ENCODE results near the gene PAX8. TPM values are rescaled to one million over a fixed set of nuclear protein-coding genes. Genes with fewer than 3 reads are reported as not detected.
A peak's percentile ranks its signal among the peaks of the same experiment; 100 is the strongest.

PAX8 gene
- polyA plus RNA-seq, 10 donors = 0.22 to 6.0 (median 1.6) TPM

GRCh38 chr2:113221846-113222245 is 56.9 kb downstream of the PAX8 start:
- no peak for DNase-seq

GRCh38 chr2:113220970-113221708 is 57.6 kb downstream of the PAX8 start:
- DNase-seq = no peak

GRCh38 chr2:113219889-113220641 is 58.7 kb downstream of the PAX8 start:
- DNase-seq = peak in 1 of 3 donors; percentile 43

DNA sequence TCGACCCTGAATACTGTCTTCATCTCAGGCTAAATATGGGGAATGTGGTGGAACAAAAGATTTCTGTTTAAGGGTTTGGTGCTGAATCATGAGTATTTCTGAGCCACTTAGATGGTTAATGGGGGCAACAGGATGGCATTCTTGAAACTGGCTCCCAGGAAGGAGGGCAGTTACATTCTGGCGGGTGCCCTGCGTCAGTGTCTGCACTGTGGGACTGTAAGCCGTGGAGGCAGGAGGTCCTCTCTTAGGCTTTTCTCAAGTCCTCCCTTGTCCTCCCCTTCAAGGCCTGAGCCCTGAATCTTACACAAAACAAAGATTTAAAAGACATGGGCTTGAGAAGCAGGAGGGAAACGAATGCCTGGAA is 59.2 kb downstream of the PAX8 start:
- DNase-seq = no peak

- no peak for DNase-seq
Measured at GRCh38 chr2:113219092-113219441, 59.7 kb downstream of the PAX8 start.

DNA sequence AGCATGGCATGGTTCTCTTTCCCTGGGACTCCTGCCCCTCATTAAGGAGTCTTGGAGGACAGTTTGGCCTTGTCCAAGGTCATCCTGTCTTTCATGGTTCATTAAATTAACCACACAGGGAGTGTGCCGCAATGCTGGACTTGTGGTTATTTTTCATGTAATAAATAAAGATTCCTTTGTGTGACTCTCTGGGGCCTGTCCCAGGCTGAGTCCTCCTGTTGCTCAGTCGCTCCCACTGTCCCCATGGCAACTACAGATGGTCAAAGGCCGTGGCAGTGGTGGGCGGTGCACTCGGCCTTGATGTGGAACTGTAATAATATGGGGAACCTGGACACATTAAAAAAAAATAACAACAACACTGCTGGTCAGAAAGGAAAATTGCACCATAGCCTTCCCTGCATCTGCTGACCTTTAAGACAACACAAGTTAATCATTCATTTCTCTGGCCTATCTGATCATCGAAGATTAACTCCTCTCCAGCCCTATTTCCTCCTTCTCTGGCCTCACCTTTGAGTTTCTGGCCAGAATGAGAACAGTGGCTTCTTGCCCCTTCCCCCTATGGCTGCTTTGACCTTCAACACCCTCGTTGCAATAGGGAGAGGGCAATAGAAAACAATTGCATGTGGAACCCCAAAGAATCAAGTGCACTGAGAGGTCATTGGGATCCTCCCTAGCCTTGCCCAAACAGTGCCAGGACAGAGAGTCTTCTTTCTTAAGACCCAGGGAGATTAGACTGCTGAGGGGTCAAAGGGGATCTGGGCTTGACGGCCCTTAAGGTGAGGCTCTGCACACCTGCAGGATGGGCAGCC is 60.2 kb downstream of the PAX8 start:
- no peak for DNase-seq

DNA sequence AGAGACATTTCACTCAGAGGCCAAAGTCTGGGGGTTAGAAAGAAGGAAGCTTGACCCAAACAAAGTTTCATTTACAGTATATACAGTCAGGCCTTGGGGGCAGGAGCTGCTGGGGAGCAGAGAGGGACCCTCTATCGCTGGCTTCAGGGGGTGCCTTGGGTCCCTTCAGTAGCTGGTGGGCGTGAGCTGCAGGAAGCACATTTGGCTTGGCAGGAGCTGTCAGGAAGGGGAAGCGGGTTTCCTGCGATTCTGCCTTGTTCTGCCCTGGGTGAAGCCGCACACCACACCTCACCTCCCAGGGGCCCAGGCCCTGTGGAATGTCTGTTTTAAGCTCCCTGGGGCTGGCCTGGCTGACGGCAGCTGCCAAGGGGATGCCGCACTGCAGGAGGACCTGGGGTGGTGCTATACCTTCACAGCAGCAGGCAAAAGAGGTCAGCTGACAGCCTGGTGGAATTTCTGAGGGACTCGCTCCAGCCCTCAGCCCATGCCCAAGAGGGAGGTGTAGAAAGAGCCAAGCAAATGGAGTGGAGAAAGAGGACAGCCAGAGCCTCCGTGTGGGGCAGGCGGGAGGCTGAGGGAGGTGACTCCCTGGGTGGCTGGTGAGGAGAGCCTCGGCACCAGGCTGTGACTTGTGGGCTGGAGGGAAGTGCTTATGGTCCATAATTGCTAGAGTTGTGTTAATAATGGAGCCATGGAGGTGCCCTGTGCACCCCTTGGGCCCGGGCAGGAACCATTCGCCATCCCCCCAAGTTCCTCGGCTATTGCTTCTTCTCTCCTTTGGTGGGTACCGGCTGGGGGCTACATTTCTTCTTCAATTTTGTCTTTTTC is 61.1 kb downstream of the PAX8 start:
- no peak for DNase-seq

- DNase-seq = no peak
Measured at GRCh38 chr2:113216891-113217454, 61.7 kb downstream of the PAX8 start.

DNA sequence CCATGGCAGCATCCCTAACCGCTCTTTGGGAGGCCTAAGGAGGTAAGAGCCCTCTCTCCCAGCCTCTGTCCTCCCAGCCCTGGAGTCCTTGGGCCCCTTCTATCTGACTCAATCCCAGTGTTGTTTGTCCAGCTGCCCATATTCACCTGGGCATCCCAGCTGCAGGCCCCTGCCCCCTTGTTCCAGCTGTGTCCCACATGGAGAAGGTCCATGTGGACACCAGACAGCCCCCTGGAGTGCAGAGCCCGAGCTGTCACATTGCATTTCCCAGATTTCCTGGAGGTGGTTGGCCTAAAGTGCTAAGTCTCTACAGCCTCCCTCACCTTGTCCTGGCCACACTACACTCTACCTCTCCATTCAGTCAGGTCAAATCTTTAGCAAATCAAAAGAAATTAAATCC is 62.4 kb downstream of the PAX8 start:
- DNase-seq = no peak

- DNase-seq = no peak
Measured at GRCh38 chr2:113215056-113215455, 63.7 kb downstream of the PAX8 start.

GRCh38 chr2:113214141-113214540 is 64.6 kb downstream of the PAX8 start:
- DNase-seq = no peak

- DNase-seq = no peak
Measured at GRCh38 chr2:113213061-113213930, 65.4 kb downstream of the PAX8 start.

GRCh38 chr2:113212245-113213060 is 66.3 kb downstream of the PAX8 start:
- peak in 1 of 3 donors; percentile 51 for DNase-seq

DNA sequence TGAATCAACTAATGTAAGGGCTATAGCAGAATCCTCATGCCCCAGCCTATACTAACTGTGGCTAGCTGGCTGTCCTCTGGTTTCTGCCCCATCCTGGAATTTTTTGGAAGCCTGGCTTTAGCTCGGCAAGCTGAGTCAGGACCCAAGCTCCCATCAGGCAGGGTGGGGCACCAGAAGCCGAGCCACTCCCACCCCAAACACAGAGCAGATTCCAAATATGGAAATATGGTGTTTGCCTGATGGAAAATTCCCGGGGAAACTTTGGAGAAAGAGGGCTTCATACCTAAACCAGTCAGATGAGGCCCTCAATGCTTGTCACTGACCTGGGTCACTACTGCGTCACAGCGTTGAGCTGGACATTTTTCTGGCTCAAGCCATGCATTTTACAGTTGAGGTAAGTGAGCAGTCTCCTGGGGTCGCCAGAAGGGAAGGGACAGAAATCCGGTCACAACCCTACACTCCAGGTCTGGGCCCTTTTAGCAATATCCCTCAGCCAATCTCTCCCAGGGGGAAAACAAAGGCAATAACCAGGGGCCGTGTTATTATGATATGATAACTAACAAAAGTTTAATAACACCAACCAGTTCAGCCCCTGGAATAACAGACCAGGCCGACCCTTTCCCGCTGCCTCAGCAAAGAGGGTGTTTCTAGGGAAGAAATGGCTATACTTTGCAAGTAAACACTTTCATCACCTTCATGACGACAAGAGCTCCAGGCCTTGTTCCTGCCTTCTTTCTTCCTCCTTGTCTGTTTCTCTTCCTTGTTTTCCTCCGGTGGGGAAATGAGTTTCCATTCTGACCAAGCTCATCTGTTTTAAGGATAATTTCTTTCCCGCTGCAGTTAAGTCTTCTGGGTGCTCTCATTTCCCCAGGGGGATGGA is 67.3 kb downstream of the PAX8 start:
- DNase-seq = peak in 2 of 3 donors; percentile 33 to 51

DNA sequence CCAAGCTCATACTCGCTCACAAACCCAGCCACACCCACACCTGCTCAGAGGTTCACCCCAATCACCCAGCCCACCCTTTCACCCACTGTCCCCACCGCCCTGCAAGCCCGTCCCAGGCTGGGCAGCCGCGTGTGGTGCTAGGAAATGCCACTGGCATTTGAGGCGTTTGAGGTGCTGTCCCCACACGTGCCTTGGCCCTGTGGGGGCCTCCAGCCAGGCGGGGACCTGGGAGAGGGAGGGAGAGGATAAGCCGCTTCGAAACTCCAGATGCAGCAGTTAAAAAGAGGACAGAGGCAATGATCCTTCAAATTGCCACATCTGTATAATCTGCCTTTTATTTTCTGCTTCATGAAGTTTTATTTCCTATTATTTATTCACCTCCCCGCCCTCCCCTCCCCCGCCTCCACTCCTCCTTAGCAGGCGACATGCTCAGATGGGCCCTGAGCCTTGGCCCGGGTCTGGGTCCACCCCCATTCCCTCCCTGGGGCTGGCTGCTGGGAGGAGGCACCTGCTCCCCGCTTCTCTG is 69.0 kb downstream of the PAX8 start:
- DNase-seq = no peak

DNA sequence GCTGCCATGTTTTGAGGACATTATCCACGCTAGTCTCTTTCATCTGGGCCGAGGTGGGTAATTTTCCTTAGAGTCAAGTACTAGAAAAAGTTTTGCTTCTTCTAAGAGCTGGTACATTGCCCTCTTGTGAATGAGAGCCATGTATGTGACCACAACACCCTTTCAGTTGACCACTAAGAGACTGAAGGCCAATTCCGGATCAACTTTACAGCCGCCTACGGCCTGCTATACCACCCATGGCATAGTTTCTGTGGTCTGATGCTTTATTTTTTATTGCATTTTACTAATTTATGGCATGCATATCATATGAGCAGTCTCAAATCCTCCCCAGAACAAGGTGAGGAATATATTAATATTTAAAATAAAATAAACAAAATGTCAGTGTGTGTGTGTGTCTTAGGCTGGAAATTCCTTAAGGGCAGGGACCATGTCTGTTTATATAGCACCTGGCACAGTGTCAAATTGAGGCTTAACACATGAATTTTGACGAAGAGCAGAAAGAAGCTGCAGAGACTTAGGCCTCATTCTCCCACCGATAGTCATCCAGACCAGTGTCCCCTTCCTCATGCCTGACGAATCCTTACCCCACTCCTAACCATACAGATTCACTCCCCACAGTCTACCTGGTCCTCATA is 69.6 kb downstream of the PAX8 start:
- DNase-seq = no peak

GRCh38 chr2:113208396-113208795 is 70.3 kb downstream of the PAX8 start:
- DNase-seq = no peak

DNA sequence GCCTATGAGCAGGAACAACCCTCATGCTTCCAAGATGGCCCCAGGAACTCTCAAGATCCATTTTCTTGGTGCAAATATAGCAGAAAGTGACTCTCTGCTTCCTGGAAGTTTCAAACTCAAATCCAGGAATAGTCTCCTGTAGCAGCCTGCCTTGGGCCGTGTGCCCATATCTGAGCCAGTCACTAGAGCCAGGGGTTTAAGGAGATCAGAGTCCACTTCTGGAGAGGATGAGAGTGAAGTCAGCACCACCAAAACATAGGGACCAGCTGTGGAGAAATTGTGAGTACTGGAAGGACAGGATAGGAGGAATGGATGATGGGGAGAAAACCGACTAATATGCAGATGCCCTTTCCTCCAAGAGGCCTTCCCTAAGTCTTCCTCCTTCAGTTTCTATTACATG is 71.7 kb downstream of the PAX8 start:
- DNase-seq = no peak
